ENCODE data around the gene ABCD4. TPM values are rescaled to one million over a fixed set of nuclear protein-coding genes. Genes with fewer than 3 reads are reported as not detected.

The ABCD4 gene
- polyA plus RNA-seq, 1 donor (not counting 4 experiments of a cell fraction or from before 2014, with no cell fraction given), result 12.9 TPM

- dilution Hi-C loops (cut with MboI; ENCODE audit: extremely low pct_ligation_motif_present, low sequenced_read_pairs), result no loop called here
- Histone ChIP-seq H3K4me3 (ENCODE audit: control insufficient read depth in 2 of 3, extremely low read depth in 1 of 3, insufficient read depth in 2 of 3, low read depth in 1 of 3, low read length in 3 of 3) (no peak overlapping the region), H2AFZ (ENCODE audit: control insufficient read depth, low read length) (no peak overlapping the region), H3K9me3 (ENCODE audit: control insufficient read depth, low read depth, low read length) (no peaks in the 10 kb centered on the region), H3K4me2 (ENCODE audit: control insufficient read depth, extremely low read depth, insufficient read depth, low read depth, low read length) (no peak overlapping the region), H3K27ac (ENCODE audit: control insufficient read depth, insufficient read depth, low read length) (no peak overlapping the region), H3K79me2 (ENCODE audit: control insufficient read depth, insufficient read depth, low read length) (no peaks in the 10 kb centered on the region), H3K9me1 (ENCODE audit: control insufficient read depth, extremely low read depth, insufficient read depth, low read length) (no peaks in the 10 kb centered on the region), H3K27me3 (ENCODE audit: control insufficient read depth, extremely low read depth, insufficient read depth, low read length) (peaks cover 34% of the 10 kb centered on the region), H3K4me1 (ENCODE audit: control insufficient read depth, extremely low read depth, insufficient read depth, low read length) (peaks cover 21% of the 10 kb centered on the region), H3K9ac (ENCODE audit: control insufficient read depth, extremely low read depth, insufficient read depth, low read length) (no peak overlapping the region), H4K20me1 (ENCODE audit: control insufficient read depth, extremely low read depth, insufficient read depth, low read length) (no peaks in the 10 kb centered on the region), H3K36me3 (ENCODE audit: control insufficient read depth in 2 of 2, extremely low read depth in 1 of 2, insufficient read depth in 2 of 2, low read length in 2 of 2) (no peaks in the 10 kb centered on the region)
- DNase-seq (ENCODE audit: low read depth, low spot score) (no peak), FAIRE-seq (no peak)
- TF ChIP-seq, protein P1, sequence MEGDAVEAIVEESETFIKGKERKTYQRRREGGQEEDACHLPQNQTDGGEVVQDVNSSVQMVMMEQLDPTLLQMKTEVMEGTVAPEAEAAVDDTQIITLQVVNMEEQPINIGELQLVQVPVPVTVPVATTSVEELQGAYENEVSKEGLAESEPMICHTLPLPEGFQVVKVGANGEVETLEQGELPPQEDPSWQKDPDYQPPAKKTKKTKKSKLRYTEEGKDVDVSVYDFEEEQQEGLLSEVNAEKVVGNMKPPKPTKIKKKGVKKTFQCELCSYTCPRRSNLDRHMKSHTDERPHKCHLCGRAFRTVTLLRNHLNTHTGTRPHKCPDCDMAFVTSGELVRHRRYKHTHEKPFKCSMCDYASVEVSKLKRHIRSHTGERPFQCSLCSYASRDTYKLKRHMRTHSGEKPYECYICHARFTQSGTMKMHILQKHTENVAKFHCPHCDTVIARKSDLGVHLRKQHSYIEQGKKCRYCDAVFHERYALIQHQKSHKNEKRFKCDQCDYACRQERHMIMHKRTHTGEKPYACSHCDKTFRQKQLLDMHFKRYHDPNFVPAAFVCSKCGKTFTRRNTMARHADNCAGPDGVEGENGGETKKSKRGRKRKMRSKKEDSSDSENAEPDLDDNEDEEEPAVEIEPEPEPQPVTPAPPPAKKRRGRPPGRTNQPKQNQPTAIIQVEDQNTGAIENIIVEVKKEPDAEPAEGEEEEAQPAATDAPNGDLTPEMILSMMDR (optimal IDR thresholded peaks at IDR 0.05 in 1 of 3, IDR thresholded peaks at IDR 0.05 in 1 of 3, conservative IDR thresholded peaks at IDR 0.05 in 1 of 3; ENCODE audit: extremely low read depth in 1 of 3, insufficient read depth in 2 of 3, low read length in 3 of 3), result no peak
- TF ChIP-seq EZH2 (IDR thresholded peaks at IDR 0.05; ENCODE audit: low read length), result no peak
Observed at GRCh38 chr14:74258764-74259035, 44.0 kb downstream of the ABCD4 start.

GRCh38 chr14:74257941-74258763 is 44.6 kb downstream of the ABCD4 start:
- H3K36me3 ChIP-seq (ENCODE audit: control insufficient read depth in 2 of 2, extremely low read depth in 1 of 2, insufficient read depth in 2 of 2, low read length in 2 of 2), result no peaks in the 10 kb centered on the region
- DNase-seq (ENCODE audit: low read depth, low spot score) (no peak), FAIRE-seq (no peak)
- H3K4me1 ChIP-seq (ENCODE audit: control insufficient read depth, extremely low read depth, insufficient read depth, low read length), result peaks cover 17% of the 10 kb centered on the region
- peak overlapping the region; percentile 42 to 68 (median 64) for H3K4me3 ChIP-seq (ENCODE audit: control insufficient read depth in 2 of 3, extremely low read depth in 1 of 3, insufficient read depth in 2 of 3, low read depth in 1 of 3, low read length in 3 of 3)
- no peaks in the 10 kb centered on the region for H3K9me1 ChIP-seq (ENCODE audit: control insufficient read depth, extremely low read depth, insufficient read depth, low read length)
- H3K9ac ChIP-seq (ENCODE audit: control insufficient read depth, extremely low read depth, insufficient read depth, low read length), result peak overlapping the region; percentile 15
- H3K4me2 ChIP-seq (ENCODE audit: control insufficient read depth, extremely low read depth, insufficient read depth, low read depth, low read length), result peak overlapping the region; percentile 86
- H3K27me3 ChIP-seq (ENCODE audit: control insufficient read depth, extremely low read depth, insufficient read depth, low read length), result peaks cover 34% of the 10 kb centered on the region
- dilution Hi-C loops (cut with MboI; ENCODE audit: extremely low pct_ligation_motif_present, low sequenced_read_pairs), result no loop called here
- H3K27ac ChIP-seq (ENCODE audit: control insufficient read depth, insufficient read depth, low read length), result no peak overlapping the region
- no peaks in the 10 kb centered on the region for H4K20me1 ChIP-seq (ENCODE audit: control insufficient read depth, extremely low read depth, insufficient read depth, low read length)
- H2AFZ ChIP-seq (ENCODE audit: control insufficient read depth, low read length), result peak overlapping the region; percentile 26
- H3K79me2 ChIP-seq (ENCODE audit: control insufficient read depth, insufficient read depth, low read length), result no peaks in the 10 kb centered on the region
- TF ChIP-seq, protein P1 (optimal IDR thresholded peaks at IDR 0.05 in 1 of 3, IDR thresholded peaks at IDR 0.05 in 1 of 3, conservative IDR thresholded peaks at IDR 0.05 in 1 of 3; ENCODE audit: extremely low read depth in 1 of 3, insufficient read depth in 2 of 3, low read length in 3 of 3), result no peak
- peak; percentile 80 for TF ChIP-seq EZH2 (IDR thresholded peaks at IDR 0.05; ENCODE audit: low read length)
- H3K9me3 ChIP-seq (ENCODE audit: control insufficient read depth, low read depth, low read length), result no peaks in the 10 kb centered on the region
